WTC11 (cell line): ENCODE data around the gene UMOD. TPM values are rescaled to one million over a fixed set of nuclear protein-coding genes. Genes with fewer than 3 reads are reported as not detected.
"Not testable (repeated sequence)": the region's sequence is repeated elsewhere in the genome, so short reads cannot be mapped to it uniquely, and the experiment has no call there.

ENCODE experiments used
- ATAC-seq: fragments of 200-7000 bp; cut with Tn5 transposase; 2 replicates; pipeline ENCODE4 v1.10.0; 2021; ENCODE audit warnings: mild to moderate bottlenecking, moderate library complexity
- CTCF ChIA-PET: fragments of 300-600 bp; sonication (Branson Sonifier 250); formaldehyde crosslinking; loops from one replicate; lab custom pipeline; 2021; ENCODE audit warnings: antibody characterized with exemption; lab: Charles Lee
- POLR2A ChIA-PET: fragments of 350-600 bp; sonication (Branson Sonifier 250); formaldehyde crosslinking; loops from one replicate; lab custom pipeline; 2021; ENCODE audit warnings: antibody characterized with exemption; lab: Charles Lee
- DNase-seq: peaks from one replicate; pipeline ENCODE4 v3.0.0; 2021; ENCODE audit warnings: low spot score
- H3K27ac Mint-ChIP-seq: 2 replicates; pipeline ENCODE4 v1.8.0; 2021; ENCODE audit warnings: mixed read lengths
- H3K27me3 Mint-ChIP-seq: 2 replicates; pipeline ENCODE4 v1.8.0; 2021; ENCODE audit warnings: low read depth, mild to moderate bottlenecking, moderate library complexity, mixed read lengths
- H3K36me3 Mint-ChIP-seq: 2 replicates; pipeline ENCODE4 v1.8.0; 2021; ENCODE audit warnings: mixed read lengths
- H3K4me1 Mint-ChIP-seq: 2 replicates; pipeline ENCODE4 v1.8.0; 2022; ENCODE audit warnings: mixed read lengths
- H3K4me3 Mint-ChIP-seq: 2 replicates; pipeline ENCODE4 v1.8.0; 2021; ENCODE audit warnings: mild to moderate bottlenecking, moderate library complexity, mixed read lengths
- H3K9me3 Mint-ChIP-seq: 2 replicates; pipeline ENCODE4 v1.8.0; 2021; ENCODE audit warnings: mixed read lengths
- ATF1 ChIP-seq: sonication (generic); formaldehyde crosslinking; IDR thresholded peaks from 2 replicates; pipeline ENCODE4 v1.8.1; 2023; ENCODE audit warnings: mild to moderate bottlenecking, moderate library complexity, missing genetic modification reagents
- CBFB ChIP-seq: sonication (generic); formaldehyde crosslinking; IDR thresholded peaks from 2 replicates; pipeline ENCODE4 v1.8.1; 2022; ENCODE audit warnings: mild to moderate bottlenecking, low read depth, missing genetic modification reagents
- ETV6 ChIP-seq: sonication (generic); formaldehyde crosslinking; IDR thresholded peaks from 2 replicates; pipeline ENCODE4 v1.8.1; 2022; ENCODE audit warnings: mild to moderate bottlenecking, missing genetic modification reagents
- FOXK1 ChIP-seq: sonication (generic); formaldehyde crosslinking; IDR thresholded peaks from 2 replicates; pipeline ENCODE4 v1.8.0; 2022; ENCODE audit warnings: mild to moderate bottlenecking, moderate library complexity, missing genetic modification reagents
- GRHL2 ChIP-seq: fragments of 250-450 bp; sonication (Bioruptor Pico); IDR thresholded peaks from 2 replicates; pipeline ENCODE4 v1.8.0; 2022; ENCODE audit warnings: mild to moderate bottlenecking, moderate library complexity; ENCODE audit not compliant: insufficient replicate concordance, severe bottlenecking
- JAZF1 ChIP-seq: fragments of 250-450 bp; sonication (Bioruptor Pico); IDR thresholded peaks from 2 replicates; pipeline ENCODE4 v1.9.0; 2021; ENCODE audit warnings: moderate library complexity, mild to moderate bottlenecking, inconsistent platforms
- KAT7 ChIP-seq: sonication (generic); formaldehyde crosslinking; IDR thresholded peaks from 2 replicates; pipeline ENCODE4 v1.8.1; 2023; ENCODE audit warnings: missing genetic modification reagents, mild to moderate bottlenecking, borderline replicate concordance
- MXD4 ChIP-seq: fragments of 250-450 bp; sonication (Bioruptor Pico); IDR thresholded peaks from 2 replicates; pipeline ENCODE4 v1.8.0; 2021; ENCODE audit warnings: mild to moderate bottlenecking, moderate library complexity, borderline replicate concordance
- MYBL2 ChIP-seq: sonication (generic); formaldehyde crosslinking; IDR thresholded peaks from 2 replicates; pipeline ENCODE4 v1.8.1; 2023; ENCODE audit warnings: mild to moderate bottlenecking, moderate library complexity, missing genetic modification reagents
- NFATC4 ChIP-seq: fragments of 250-450 bp; sonication (Bioruptor Pico); IDR thresholded peaks from 2 replicates; pipeline ENCODE4 v1.9.0; 2021; ENCODE audit warnings: mild to moderate bottlenecking
- PRRX2 ChIP-seq: fragments of 250-450 bp; sonication (Bioruptor Pico); IDR thresholded peaks from 2 replicates; pipeline ENCODE4 v1.8.0; 2021; ENCODE audit warnings: mild to moderate bottlenecking
- RELA ChIP-seq: sonication (generic); formaldehyde crosslinking; IDR thresholded peaks from 2 replicates; pipeline ENCODE4 v1.8.1; 2022; ENCODE audit warnings: missing genetic modification reagents, mild to moderate bottlenecking, borderline replicate concordance
- SMAD3 ChIP-seq: sonication (generic); formaldehyde crosslinking; IDR thresholded peaks from 2 replicates; pipeline ENCODE4 v1.8.0; 2022; ENCODE audit warnings: missing genetic modification reagents, mild to moderate bottlenecking, borderline replicate concordance
- SMAD4 ChIP-seq: sonication (generic); formaldehyde crosslinking; IDR thresholded peaks from 2 replicates; pipeline ENCODE4 v1.8.0; 2022; ENCODE audit warnings: mild to moderate bottlenecking, missing genetic modification reagents
- SOX15 ChIP-seq: fragments of 250-450 bp; sonication (Bioruptor Pico); IDR thresholded peaks from 2 replicates; pipeline ENCODE4 v1.9.0; 2021; ENCODE audit warnings: mild to moderate bottlenecking
- SP1 ChIP-seq: sonication (generic); formaldehyde crosslinking; conservative IDR thresholded peaks from 2 replicates; pipeline ENCODE4 v1.8.1; 2022; ENCODE audit warnings: missing genetic modification reagents
- TEAD1 ChIP-seq: sonication (generic); formaldehyde crosslinking; IDR thresholded peaks from 2 replicates; pipeline ENCODE4 v1.8.0; 2022; ENCODE audit warnings: mild to moderate bottlenecking, missing genetic modification reagents
- ZBTB21 ChIP-seq: sonication (generic); formaldehyde crosslinking; IDR thresholded peaks from 2 replicates; pipeline ENCODE4 v1.8.1; 2023; ENCODE audit warnings: mild to moderate bottlenecking, missing genetic modification reagents, borderline replicate concordance
- ZNF121 ChIP-seq: sonication (generic); formaldehyde crosslinking; IDR thresholded peaks from 2 replicates; pipeline ENCODE4 v1.8.0; 2023; ENCODE audit warnings: missing genetic modification reagents
- ZNF232 ChIP-seq: sonication (generic); formaldehyde crosslinking; IDR thresholded peaks from 2 replicates; pipeline ENCODE4 v1.8.0; 2022; ENCODE audit warnings: mild to moderate bottlenecking, missing genetic modification reagents
- ZNF317 ChIP-seq: sonication (generic); formaldehyde crosslinking; IDR thresholded peaks from 2 replicates; pipeline ENCODE4 v1.8.1; 2023; ENCODE audit warnings: low read depth, mild to moderate bottlenecking, moderate library complexity, missing genetic modification reagents, borderline replicate concordance
- ZNF396 ChIP-seq: fragments of 250-450 bp; sonication (Bioruptor Pico); IDR thresholded peaks from 2 replicates; pipeline ENCODE4 v1.8.0; 2021; ENCODE audit warnings: mild to moderate bottlenecking, moderate library complexity, borderline replicate concordance
- ZNF671 ChIP-seq: fragments of 250-450 bp; sonication (Bioruptor Pico); IDR thresholded peaks from 2 replicates; pipeline ENCODE4 v1.8.0; 2021; ENCODE audit warnings: mild to moderate bottlenecking
- total RNA-seq: library from RNA; stranded (reverse); gene quantifications from 3 replicates; pipeline ENCODE4 v1.2.3, GENCODE V29; 2021
- TF ChIP-seq, protein P1 (sequence below): sonication (generic); formaldehyde crosslinking; conservative IDR thresholded peaks from 2 replicates; pipeline ENCODE4 v1.8.1; 2022; ENCODE audit warnings: mild to moderate bottlenecking, missing genetic modification reagents
- TF ChIP-seq, protein P2 (sequence below): sonication (generic); formaldehyde crosslinking; IDR thresholded peaks from 2 replicates; pipeline ENCODE4 v1.8.1; 2023; ENCODE audit warnings: mild to moderate bottlenecking, missing genetic modification reagents, moderate library complexity
- TF ChIP-seq, protein P3 (sequence below): fragments of 250-450 bp; sonication (Bioruptor Pico); IDR thresholded peaks from 2 replicates; pipeline ENCODE4 v1.9.0; 2021; ENCODE audit warnings: moderate library complexity, mild to moderate bottlenecking, inconsistent platforms, borderline replicate concordance
- TF ChIP-seq, protein P4 (sequence below): sonication (generic); formaldehyde crosslinking; IDR thresholded peaks from 2 replicates; pipeline ENCODE4 v1.8.1; 2022; ENCODE audit warnings: mild to moderate bottlenecking, missing genetic modification reagents, moderate library complexity, borderline replicate concordance
- TF ChIP-seq, protein P5 (sequence below): fragments of 250-450 bp; sonication (Bioruptor Pico); conservative IDR thresholded peaks from 2 replicates; pipeline ENCODE4 v1.9.0; 2021; ENCODE audit warnings: mild to moderate bottlenecking
- TF ChIP-seq, protein P6 (sequence below): fragments of 250-450 bp; sonication (Bioruptor Pico); IDR thresholded peaks from 2 replicates; pipeline ENCODE4 v1.9.0; 2021; ENCODE audit warnings: mild to moderate bottlenecking
- TF ChIP-seq, protein P7 (sequence below): sonication (generic); formaldehyde crosslinking; IDR thresholded peaks from 2 replicates; pipeline ENCODE4 v1.8.0; 2022; ENCODE audit warnings: mild to moderate bottlenecking, missing genetic modification reagents

UMOD gene
- total RNA-seq, 1 experiment from 2014 or later, result not detected

DNA sequence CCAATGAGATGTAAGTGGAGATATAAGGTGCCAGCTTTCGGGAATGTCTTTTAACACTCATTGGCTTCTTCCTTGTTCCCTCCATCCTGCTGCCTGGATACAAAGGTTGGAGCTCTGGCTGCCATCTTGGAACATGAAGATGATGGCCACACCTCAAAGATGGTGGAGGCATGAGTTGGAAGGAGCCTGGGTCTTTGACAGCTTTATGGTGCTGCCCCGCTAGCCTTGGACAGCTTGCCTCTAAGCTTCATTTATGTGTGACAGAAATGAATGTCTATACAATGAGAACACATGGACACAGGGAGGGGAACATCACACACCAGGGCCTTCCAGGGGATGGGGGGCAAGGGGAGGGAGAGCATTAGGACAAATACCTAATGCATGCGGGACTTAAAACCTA lies 38.8 kb downstream of the UMOD start:
- Mint-ChIP-seq H3K9me3 (peaks cover 17% of the 10 kb centered on the region), H3K4me3 (no peak overlapping the region), H3K36me3 (no peaks in the 10 kb centered on the region), H3K27ac (no peak overlapping the region), H3K4me1 (peaks cover 10% of the 10 kb centered on the region), H3K27me3 (no peaks in the 10 kb centered on the region)
- CTCF ChIA-PET, result interaction anchor here (2.3 to 3.6 kb wide), 2 partner anchors 13 to 406 kb away, joined by 9 to 15 read pairs; no protein-coding TSS in a partner anchor
- TF ChIP-seq NFATC4 (CRISPR knock-in tag) (no peak), ZNF317 (CRISPR knock-in tag) (no peak), TEAD1 (no peak), SMAD3 (no peak), JAZF1 (CRISPR knock-in tag) (no peak), PRRX2 (CRISPR knock-in tag) (no peak), CBFB (no peak), SMAD4 (no peak), ZBTB21 (CRISPR knock-in tag) (no peak), ETV6 (CRISPR knock-in tag) (no peak)
- TF ChIP-seq, protein P1, sequence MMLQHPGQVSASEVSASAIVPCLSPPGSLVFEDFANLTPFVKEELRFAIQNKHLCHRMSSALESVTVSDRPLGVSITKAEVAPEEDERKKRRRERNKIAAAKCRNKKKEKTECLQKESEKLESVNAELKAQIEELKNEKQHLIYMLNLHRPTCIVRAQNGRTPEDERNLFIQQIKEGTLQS (CRISPR knock-in tag), result no peak
- TF ChIP-seq, protein P2, sequence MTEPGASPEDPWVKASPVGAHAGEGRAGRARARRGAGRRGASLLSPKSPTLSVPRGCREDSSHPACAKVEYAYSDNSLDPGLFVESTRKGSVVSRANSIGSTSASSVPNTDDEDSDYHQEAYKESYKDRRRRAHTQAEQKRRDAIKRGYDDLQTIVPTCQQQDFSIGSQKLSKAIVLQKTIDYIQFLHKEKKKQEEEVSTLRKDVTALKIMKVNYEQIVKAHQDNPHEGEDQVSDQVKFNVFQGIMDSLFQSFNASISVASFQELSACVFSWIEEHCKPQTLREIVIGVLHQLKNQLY (CRISPR knock-in tag), result no peak
- ATAC-seq (no peak), DNase-seq (no peak)
- POLR2A ChIA-PET, result no interaction called here

DNA sequence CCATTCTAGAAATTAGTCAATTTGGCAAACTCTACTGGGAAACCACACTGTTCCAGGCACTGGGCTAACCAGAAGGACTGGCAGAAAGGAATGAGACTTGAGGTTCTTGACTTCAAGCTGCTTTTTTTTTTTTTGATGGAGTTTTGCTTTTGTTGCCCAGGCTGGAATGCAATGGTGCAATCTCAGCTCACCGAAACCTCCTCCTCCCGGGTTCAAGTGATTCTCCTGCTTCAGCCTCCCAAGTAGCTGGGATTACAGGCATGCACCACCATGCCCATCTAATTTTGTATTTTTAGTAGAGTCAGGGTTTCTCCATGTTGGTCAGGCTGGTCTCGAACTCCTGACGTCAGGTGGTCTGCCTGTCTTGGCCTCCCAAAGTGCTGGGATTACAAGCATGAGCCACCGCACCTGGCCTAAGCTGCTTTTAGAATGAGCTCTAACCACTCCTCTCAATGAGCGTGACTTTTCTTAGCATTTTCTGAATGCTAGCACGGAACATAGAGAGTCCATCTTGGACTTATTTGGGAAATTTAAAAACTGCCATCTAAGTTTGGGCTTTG lies 39.9 kb downstream of the UMOD start:
- CTCF ChIA-PET, result interaction anchor here (3.6 kb wide), 1 partner anchor 12 kb away, joined by 15 read pairs; no protein-coding TSS in a partner anchor
- H3K4me3 Mint-ChIP-seq, ATAC-seq, H3K27me3 Mint-ChIP-seq, H3K27ac Mint-ChIP-seq, DNase-seq, POLR2A ChIA-PET, H3K36me3 Mint-ChIP-seq: not testable (repeated sequence)
- Mint-ChIP-seq H3K4me1 (peaks cover 10% of the 10 kb centered on the region), H3K9me3 (peaks cover 17% of the 10 kb centered on the region)

DNA sequence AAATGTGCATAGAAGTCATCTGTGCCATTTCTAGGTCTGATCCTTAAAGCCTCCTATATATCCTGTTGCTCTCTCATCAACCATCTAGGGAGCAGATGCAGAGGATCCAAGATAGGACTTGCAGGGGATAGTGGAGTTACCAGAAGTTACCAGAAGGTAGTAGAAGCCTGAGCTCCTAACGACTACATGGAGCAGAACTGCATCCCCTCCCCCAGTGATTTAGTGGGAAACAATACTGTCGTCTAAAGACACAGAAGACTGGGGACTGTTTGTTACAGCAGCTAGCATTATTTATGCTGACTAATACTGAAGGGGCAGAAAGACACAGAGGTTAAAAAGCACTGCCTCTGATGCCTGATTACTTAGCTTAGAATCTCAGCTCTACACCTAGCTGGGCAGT lies 41.0 kb downstream of the UMOD start:
- DNase-seq, result no peak
- ATAC-seq, result no peak
- Mint-ChIP-seq H3K27ac (no peak overlapping the region), H3K4me3 (no peak overlapping the region), H3K9me3 (peaks cover 17% of the 10 kb centered on the region), H3K27me3 (no peaks in the 10 kb centered on the region), H3K36me3 (no peaks in the 10 kb centered on the region), H3K4me1 (peaks cover 10% of the 10 kb centered on the region)
- ChIA-PET POLR2A (no interaction called here), CTCF (interaction anchor here (1.1 to 3.6 kb wide), 2 partner anchors 11 to 307 kb away, joined by 4 to 15 read pairs; no protein-coding TSS in a partner anchor)
- TF ChIP-seq KAT7 (no peak), ATF1 (CRISPR knock-in tag) (no peak), FOXK1 (CRISPR knock-in tag) (no peak), RELA (CRISPR knock-in tag) (no peak), TEAD1 (no peak), MXD4 (CRISPR knock-in tag) (no peak), ZNF671 (CRISPR knock-in tag) (no peak), GRHL2 (no peak), ZNF121 (CRISPR knock-in tag) (no peak), ZNF396 (no peak), SP1 (CRISPR knock-in tag) (no peak), MYBL2 (CRISPR knock-in tag) (no peak), SOX15 (no peak), ZNF232 (CRISPR knock-in tag) (no peak)
- TF ChIP-seq, protein P3, sequence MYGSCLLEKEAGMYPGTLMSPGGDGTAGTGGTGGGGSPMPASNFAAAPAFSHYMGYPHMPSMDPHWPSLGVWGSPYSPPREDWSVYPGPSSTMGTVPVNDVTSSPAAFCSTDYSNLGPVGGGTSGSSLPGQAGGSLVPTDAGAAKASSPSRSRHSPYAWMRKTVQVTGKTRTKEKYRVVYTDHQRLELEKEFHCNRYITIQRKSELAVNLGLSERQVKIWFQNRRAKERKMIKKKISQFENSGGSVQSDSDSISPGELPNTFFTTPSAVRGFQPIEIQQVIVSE (CRISPR knock-in tag), result no peak
- TF ChIP-seq, protein P4, sequence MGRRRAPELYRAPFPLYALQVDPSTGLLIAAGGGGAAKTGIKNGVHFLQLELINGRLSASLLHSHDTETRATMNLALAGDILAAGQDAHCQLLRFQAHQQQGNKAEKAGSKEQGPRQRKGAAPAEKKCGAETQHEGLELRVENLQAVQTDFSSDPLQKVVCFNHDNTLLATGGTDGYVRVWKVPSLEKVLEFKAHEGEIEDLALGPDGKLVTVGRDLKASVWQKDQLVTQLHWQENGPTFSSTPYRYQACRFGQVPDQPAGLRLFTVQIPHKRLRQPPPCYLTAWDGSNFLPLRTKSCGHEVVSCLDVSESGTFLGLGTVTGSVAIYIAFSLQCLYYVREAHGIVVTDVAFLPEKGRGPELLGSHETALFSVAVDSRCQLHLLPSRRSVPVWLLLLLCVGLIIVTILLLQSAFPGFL (CRISPR knock-in tag), result no peak
- TF ChIP-seq, protein P5, sequence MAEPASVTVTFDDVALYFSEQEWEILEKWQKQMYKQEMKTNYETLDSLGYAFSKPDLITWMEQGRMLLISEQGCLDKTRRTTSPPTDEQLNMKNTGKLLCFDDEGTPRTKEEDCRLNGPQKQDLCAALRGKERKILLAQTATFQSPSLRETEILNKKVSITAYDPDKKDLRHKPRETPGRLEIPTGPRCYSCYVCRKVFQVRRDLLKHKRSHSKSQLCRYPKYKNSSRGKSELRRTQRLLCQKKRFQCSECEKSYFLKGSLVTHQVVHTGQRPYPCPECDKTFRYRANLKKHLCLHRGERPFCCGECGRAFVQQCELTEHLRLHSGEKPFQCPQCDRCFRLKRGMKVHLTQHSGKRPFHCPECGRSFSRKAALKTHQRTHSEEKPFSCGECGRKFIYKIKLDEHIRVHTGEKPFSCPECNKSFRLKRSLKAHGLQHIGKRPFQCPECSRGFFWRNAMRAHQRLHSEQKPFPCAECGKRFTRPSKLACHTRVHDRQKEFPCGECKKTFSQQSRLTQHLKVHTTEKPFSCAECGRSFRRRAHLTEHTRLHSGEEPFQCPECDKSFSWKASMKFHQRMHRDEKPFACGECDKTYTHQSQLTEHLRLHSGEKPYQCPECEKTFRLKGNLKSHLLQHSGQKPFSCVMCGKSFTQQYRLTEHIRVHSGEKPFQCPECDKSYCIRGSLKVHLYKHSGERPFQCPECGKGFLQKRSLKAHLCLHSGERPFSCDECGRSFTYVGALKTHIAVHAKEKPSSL (CRISPR knock-in tag), result no peak
- TF ChIP-seq, protein P6, sequence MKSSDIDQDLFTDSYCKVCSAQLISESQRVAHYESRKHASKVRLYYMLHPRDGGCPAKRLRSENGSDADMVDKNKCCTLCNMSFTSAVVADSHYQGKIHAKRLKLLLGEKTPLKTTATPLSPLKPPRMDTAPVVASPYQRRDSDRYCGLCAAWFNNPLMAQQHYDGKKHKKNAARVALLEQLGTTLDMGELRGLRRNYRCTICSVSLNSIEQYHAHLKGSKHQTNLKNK (CRISPR knock-in tag), result no peak
- TF ChIP-seq, protein P7, sequence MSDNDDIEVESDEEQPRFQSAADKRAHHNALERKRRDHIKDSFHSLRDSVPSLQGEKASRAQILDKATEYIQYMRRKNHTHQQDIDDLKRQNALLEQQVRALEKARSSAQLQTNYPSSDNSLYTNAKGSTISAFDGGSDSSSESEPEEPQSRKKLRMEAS, result no peak
